HG03025 (cell line): ENCODE results near the gene NPLOC4.

ENCODE experiments used
- ATAC-seq: cut with Tn5 transposase; IDR thresholded peaks from one replicate; pipeline ENCODE4 v1.9.1; 2021; ENCODE audit warnings: mild to moderate bottlenecking, moderate library complexity; ENCODE audit not compliant: unreplicated experiment, low FRiP score

NPLOC4 gene

GRCh38 chr17:81511804-81512561 is 124.9 kb downstream of the NPLOC4 start:
- ATAC-seq, result no peak

- ATAC-seq, result no peak
Observed at GRCh38 chr17:81511554-81511803, 125.4 kb downstream of the NPLOC4 start.

GRCh38 chr17:81510785-81511553 is 125.9 kb downstream of the NPLOC4 start:
- ATAC-seq, result no peak

- no peak for ATAC-seq
Observed at GRCh38 chr17:81509972-81510784, 126.7 kb downstream of the NPLOC4 start.

- ATAC-seq, result no peak
Observed at GRCh38 chr17:81509207-81509971, 127.5 kb downstream of the NPLOC4 start.

- ATAC-seq, result no peak
Observed at GRCh38 chr17:81508639-81509206, 128.2 kb downstream of the NPLOC4 start.
